ENCODE measurements around the gene DOC2B.

Gene DOC2B

DNA sequence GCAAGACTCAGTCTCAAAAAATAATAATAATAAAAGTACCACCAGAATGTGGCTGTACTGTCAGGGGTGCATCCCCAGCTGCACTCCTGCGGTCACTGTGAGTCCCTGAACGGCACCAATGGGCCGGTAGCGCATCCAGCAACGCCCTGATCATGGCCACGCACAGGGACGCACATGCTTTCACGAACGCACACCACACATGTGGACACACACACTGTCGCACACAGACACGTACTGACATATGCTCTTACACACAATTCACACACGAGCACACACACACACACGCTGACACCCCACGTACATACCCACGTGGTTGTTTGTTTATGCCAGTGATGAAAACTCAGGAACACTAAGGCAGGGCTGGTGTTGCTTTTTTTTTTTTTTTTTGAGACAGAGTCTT, 21.8 kb downstream of the DOC2B start:
- DNase-seq: no peak

DNA sequence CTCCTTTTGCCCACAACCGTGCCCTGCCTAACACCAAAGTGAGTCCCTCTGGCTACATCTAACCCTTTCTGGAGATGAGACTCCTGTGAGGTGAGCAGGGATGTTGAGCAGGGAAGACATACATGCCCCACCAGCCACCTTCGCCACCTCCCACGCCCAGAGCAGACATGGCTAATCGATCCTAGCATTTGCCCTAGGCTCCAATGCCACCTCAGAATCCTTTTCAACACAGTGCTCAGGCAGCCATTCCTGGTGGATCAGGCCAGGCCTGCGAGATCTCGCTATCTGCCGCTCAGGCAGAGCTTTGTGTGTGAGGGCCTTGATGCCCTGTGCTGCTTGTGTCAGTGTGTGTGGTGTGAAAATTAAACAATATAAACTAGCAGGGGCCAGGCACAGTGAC, 23.1 kb downstream of the DOC2B start:
- DNase-seq: no peak

DNA sequence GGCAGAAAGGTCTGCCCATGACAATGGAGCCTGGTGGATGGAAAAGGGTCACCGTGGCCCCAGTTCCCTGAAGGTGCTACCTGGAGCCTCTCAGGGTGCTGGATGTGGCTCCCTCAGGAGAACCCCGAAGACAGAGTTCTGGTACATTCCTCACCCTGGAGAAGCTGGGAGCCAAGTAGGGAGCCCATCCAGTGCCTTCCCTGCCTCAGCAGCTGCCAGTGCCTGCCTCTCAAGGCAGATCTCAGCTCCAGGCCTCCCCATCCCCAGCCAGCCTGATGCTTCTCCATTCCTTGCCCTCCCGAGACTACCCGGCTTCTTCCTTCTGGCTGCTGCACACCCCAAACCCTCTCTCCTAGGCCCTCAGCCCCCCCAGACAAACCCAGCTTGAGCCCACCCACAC, 23.5 kb downstream of the DOC2B start:
- no peak for DNase-seq

DNA sequence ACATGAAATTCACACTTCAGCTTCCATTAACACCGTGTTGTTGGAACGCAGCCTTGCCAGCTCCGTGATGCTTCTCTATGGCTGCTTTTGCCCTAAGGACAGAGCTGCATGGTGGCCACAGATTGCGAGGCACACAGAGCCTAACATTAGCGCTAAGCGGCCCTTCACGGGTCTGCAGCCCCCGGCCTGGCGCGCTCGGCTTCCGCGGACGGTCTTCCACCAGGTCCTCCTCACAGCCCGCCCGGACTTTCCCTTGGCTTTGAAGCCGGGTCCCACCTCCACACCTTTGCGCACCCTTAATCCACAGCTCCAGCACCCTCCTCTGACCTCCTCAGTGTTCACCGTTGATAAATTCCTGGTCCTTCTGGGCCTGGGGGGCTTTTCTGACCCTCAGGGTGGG, 24.5 kb downstream of the DOC2B start:
- DNase-seq: no peak

DNA sequence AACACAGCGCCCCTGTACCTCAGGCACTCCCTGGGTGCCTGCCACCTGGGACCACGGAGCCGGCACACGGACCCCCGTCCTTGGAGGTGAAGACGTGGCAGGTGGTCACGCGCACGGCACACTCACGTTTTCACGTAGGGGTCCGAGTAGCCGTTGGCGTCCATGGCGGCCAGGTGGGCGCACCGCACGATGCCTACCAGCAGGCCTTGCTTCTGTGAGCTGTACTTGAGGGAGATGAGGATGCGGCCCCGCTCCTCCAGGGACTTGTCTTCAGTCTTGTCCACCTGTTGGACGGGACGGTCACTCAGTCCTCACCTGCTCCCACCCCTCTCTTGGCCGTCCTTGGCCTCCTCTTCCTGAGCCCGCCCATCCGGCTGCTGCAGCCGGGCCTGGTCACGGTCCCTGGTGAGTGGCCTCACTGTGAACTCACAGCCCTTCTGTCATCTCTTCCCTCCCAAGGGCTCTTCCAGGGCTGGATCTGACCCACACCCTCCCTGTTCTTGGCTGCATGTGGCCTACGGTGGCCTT, 25.3 kb downstream of the DOC2B start:
- DNase-seq: no peak

DNA sequence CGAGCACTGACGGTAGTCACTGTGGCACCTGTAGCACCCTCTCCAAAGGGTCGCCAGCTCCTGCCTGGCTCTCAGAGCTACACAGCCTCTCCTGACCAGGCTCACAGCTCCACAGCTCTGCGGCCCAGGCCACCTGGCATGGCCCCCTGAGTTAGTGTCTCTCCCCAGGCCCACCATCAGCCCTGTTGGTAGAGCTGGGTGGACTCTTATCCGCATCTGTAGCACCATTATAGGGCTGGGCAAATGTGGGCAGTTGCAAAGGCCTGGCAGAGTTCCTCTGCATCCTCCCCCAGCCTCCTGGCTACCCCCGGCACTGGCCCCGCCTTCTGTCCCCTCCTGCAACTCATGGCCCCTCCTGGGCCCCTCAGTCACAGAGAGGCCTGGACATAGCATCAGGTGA, 25.9 kb downstream of the DOC2B start:
- DNase-seq: no peak

DNA sequence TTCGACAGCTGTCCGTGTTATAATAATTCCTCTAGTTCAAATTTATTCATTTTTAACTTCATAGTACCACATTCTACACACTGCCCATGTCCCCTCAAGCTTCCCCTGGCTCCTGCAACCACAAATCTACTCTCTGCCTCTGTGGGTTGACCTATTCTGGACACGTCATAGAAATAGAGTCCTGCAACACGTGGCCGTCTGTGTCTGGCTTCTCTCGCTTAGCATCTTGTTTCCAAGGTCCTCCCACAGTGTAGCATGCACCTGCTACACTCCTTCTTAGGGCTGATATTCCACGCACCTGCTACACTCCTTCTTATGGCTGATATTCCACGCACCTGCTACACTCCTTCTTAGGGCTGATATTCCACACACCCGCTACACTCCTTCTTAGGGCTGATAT, 27.6 kb downstream of the DOC2B start:
- no peak for DNase-seq

DNA sequence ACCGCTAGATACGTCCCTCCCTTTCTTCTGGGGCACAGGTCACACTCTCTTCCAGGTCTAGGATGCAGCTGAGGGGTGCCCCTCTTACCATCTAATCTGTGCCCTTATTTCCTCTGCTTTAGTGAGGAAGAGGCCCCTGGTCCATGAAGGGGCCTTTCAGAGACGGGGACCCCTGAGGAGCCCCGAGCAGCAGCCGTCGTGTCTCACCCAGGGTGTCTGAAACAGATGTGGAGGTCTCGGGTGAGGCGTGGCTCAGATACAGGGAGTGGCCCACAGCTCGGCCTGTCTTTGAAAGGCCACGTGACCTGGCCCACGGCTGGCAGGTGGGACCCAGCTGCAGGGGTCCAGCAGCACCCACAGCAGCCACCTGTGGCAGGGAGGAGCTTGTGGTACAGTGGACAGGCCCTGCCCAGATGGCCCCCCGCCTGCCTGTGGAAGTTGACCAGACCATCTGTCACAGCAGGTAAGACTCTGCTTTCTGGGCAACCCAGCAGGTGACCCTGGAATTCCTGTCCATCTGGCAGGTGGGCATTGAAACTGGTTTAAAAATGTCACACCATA, 28.5 kb downstream of the DOC2B start:
- no peak for DNase-seq

DNA sequence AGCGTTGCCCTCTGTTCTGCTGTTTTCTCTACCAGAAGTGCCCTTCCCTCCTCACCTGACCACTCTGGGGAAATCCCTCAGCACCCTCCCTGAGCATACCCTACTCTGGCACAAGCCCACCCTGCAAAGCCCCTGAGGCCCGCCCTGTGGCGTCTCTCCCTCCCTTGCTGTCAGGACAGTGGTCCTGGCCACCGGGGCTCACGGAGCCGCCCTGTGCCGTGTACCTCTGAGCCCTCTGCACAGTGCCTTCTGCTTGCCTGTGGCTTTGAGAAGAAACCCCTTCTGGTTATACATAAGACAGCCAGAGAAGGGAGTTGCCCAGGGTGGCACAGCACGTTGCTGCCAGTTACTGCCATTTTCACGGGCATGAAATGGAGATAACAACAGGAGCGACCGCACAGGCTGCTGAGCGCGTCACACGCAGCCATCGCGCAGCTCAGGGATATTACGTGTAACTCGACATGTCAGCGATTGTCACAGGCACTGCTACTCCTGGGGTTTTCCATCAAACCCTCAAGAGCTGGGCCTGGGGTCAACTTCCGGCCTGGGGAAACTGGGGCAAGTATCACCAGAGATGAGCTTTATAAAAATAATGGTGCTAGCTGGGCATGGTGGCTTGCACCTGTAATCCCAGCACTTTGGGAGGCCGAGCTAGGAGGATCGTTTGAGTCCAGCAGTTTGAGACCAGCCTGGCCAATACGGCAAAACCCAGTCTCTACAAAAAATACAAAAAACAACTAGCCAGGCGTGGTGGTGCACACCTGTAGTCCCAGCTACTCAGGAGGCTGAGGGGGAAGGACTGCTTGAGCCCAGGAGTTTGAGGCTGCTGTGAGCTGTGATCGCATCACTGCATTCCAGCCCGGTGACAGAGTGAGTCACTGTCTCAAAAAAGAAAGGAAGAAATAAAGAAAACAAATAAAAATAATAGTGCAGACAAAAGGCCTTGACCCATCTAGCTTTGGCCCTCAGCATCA, 29.3 kb downstream of the DOC2B start:
- DNase-seq: no peak

DNA sequence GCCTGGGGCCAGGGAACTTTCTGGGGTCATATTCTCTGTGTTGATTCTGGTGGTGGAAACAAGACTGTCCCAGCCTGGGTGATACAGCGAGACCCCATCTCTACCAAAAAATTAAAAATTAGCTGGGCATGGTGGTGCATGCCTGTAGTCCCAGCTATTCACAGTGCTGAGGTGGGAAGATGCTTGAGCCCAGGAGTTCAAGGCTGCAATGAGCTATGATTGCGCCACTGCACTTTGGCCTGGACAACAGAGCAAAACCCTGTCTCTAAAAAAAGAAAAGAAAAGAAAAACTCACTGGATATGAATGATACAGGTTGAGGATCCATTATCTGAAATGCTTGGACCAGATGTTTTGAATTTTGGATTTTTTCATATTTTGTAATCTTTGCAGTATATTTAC, 30.4 kb downstream of the DOC2B start:
- no peak for DNase-seq

DNA sequence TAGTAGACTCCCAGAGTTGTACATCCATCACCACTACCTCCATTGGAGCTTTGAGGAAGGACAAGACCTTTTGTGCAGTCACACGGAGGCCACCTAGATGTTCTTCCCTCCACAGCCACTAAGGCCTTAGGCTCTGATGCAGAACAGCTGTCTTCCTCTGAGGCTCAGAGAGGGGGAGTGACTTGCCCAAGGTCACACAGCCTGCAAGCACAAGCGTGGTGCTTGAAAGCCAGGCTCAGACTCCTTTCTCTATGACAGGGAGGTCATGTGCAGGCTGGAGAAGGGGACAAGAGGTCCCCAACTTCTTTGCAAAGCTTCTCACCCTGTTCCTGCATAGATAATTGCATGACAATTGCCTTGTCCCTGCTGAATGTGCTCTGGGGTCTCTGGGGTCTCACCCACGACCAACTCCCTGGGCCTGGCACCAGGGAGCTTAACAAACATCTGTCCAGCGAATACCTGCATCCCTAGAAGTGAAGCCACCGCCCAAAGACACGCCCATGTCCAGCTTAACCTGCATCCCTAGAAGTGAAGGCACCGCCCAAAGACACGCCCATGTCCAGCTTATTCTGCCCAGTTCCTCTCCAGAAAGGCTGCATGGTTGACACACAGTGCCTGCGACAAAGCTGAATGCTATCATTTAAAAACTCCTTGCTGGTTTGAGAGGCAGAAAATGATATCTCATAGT, 31.4 kb downstream of the DOC2B start:
- no peak for DNase-seq

DNA sequence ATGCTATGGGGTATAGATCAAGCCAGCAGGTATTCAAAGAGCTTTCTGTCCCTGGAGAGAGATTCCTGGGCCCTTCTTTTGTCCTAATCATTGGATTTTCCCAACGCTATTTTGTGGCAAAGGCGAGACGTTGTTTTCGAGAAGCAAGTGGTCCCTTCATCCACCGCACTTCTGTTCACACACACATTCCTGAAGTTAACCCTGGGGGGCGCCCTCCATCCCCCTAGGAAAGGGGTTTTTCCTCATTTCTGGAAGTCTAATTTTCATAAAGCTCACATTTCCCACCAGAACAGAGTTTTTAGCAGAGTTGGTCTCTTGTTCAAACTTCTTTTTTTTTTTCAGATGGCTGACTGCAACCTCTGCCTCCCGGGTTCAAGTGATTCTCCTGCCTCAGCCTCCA, 32.2 kb downstream of the DOC2B start:
- no peak for DNase-seq

DNA sequence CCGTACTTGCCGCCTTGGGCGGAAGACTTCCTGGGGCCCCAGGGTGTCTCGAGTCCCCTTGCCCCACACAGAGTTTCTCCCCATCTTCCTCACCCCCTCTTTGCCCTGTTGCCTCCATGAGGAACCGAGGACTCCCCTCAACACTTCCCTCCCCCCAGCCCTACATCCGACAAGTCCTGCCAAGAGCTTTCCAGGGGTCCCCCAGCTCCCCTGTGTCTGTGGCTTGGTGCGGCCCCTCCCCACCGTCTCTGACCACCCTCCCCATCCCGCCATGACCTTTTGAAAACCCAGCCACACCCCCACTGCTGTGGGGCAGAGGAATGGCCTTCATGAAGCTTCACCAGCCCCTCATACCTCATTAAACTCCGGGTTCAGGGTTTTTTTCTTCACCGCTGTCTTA, 32.7 kb downstream of the DOC2B start:
- DNase-seq: no peak

DNA sequence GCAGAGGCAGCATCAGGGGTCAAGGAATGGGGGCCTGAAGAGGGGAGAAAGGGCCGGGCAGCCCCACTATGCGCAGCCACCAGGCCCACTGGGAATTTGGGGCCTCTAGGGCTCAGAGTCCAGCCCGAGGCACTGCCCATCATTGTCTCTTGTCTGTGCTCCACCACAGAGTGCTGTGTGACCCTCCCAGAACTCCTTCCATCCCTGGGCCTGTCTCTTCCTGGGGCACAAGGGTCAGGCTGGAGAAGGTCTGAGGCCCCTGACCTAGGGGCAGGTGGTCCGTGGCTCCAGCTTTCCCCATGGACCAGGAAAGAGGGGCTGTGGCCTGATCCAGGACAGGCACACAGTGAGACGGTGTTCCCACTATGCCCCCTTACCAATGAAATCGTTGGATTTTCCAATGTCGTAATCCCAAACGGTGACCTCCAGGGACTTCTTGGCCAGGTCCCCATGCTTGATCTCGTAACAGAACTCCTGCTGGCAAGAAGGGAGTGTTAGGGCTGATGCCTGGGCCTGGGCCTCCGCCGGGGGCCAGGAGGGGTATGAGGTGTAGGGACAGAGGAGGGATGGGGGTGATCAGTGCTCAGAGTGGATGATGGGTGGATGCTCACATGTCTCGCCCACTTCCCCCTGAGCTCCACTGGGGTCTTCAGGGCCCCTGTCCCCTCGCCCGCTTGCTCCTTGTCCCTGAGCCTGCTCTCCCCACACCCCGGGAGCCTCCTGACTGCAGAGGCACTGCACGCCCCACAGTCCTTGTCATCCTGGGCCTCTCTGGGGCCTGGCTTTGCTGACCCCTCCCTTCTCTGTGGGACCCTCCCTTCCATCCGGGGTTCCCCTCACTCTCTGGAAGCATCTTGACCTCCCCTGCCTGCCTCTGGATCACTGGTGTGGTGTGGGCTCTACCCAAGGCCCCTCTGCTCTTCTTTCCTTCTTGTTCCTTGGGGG, 33.4 kb downstream of the DOC2B start:
- no peak for DNase-seq

DNA sequence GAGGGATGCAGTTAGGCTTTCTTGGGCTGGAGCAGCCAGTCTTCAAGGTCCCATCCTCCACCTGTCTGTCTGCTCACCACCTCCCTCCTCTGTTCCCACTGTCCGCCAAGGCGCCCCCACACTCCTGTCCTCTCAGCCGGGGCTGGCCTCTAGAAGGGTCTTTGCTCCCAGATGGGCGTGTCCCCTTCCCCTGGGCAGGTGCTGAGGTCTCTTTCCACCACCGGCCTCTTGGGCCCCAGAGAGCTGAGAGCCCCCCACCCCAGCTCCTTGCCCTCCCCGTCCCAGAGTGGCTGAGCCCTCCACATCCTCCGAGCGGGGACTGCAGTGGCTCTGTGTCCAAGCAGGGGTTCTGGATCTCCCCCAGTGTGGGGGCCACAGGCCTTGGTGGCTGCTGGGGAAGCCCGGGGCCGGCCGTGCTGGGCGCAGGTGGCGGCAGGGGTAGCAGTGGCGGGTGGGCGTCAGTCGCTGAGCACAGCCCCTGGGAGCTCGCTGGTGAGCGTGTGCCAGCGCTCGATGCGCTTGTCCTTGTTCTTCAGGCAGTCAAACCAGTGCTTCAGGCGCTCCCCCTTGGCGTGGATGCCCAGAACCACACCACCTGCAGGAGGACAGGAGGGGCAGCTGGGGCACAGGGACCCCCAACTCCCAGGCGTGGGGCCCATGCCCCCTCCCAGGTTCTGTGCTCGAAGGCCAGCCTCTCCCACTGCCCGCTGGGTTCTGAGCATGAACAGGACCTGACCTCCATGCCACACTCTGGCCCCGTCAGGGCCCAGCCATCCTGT, 34.3 kb downstream of the DOC2B start:
- no peak for DNase-seq

DNA sequence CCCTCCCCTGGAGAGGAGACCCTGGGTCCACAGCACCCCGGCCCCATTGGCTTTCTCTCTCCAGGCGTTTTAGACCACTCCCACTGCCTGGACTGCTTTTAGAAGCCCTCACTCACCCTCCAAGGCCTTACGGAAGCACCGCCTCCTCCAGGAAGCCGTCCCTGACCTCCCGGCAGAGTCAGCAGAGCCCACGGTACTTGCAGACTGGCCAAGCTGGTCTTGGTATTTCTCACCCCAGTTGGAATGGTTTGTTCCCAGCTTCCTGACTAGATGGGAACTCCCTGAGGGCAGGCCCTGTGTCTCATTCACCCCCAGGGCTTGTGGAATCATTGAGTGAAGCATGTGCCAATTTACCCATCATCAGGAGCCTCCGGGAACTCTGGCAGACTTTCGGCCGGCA, 34.9 kb downstream of the DOC2B start:
- no peak for DNase-seq

DNA sequence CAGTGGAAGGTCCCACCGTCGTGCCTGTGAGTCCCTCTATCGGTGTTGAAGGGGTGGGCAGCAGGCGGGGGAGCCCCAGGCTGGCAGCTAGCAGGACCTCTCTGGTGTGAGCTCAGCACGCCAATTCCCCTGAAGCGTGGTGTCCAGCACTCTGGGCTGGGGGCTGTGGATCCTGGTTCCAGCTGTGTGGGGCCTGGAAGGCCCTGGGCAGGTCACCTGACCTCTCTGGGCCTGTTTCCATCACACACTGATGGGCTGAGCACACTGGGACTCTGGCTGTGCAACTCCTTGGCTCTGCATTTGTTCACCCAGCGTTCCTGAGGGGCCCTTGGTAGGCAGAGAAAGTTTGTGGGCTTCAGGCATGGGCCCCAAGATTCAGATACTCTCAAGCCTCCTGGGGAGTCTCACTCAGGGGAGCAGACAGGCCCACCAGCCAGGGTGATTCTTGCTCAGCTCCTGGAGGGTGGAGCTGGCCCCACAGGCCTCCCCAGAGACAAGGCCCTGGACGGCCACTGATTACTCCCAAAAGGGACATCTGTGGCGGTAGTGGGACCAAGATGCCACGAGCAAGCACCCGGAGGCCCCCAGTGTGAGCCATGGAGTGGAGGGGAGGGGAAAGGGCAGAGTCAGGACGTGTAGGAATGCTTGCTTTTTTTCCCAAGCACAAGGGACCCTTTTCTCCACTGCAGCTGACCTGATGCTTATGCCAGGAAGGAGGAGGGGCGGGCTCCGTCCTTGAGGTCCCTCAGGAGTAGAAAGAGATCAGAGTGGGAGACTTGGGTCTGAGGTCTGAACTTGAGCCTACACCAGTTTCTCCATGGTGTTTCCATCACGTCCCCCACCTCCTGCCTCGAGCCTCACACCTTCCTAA, 35.5 kb downstream of the DOC2B start:
- DNase-seq: no peak

DNA sequence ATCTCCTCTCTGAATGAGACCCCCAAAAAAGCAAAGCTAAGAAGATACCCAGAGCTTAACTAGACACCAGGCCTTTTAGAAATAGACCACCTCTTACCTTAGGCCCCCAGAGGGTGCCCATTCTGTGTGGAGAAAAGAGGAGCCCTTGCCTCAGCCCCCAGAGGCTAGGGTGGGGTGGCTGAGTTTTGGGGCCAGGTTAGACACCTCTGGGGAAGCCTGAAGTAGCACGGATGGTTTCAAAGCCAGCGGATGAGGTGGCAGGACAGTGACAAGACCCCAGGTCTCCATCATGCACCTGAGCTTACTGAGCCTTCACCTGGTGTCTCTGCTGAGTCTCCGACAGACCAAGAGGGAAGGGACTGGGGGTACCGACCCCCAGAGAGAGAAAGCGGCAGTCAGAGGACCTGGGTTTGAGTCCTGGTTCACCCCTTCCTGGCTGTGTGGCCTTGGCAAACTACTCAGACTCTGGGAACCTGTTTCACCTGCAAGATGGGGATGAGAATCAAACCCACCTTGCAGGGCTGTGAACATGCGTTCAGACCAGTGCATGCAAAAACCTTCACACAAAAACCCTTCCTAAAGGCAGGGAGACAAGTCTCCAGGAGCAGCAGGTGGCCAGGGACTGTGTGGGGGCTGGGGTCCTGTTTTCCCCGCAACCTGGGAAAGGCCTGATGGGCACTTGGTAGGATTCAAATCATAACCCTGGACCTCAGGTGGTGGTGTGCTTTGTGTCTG, 36.3 kb downstream of the DOC2B start:
- DNase-seq: no peak

DNA sequence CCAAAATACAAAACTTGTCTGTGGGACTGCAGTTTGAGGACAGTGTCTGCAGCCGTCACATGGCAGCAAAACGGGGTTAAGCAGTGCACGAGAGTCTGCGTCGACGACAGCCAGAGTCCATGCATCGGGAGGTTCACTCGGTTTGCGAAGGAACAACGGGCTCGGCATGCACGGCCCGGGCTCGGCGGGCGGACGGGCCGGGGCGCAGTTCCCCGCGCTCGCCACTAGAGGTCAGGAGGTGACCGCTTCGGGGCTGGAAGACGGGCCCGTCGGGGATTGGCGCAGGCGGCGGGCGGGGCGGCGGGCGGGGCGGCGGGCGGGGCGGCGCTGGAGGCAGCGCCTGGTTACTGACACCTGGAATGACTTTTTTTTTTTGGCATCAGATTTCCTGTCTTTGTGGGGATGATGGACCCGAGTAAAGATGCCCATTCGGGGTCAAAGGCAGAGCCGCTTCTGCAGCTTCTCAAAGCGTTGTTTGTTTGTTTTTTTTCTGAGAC, 37.6 kb downstream of the DOC2B start:
- DNase-seq: no peak
